Fibroblast of the aortic adventitia (primary cell): ENCODE measurements around the gene AHSA1. TPM values are rescaled to one million over a fixed set of nuclear protein-coding genes. Genes with fewer than 3 reads are reported as not detected.

Source experiments
- DNase-seq: peaks from one replicate; pipeline ENCODE4 v3.0.0-alpha.2; 2010; ENCODE audit warnings: low read depth
- H3K4me3 ChIP-seq: 2 replicates; pipeline ENCODE4 v1.5.1; 2011; ENCODE audit warnings: low read depth, mild to moderate bottlenecking, control low read depth, low read length, moderate library complexity
- CTCF ChIP-seq: IDR thresholded peaks from 2 replicates; pipeline ENCODE4 v1.5.1; 2011; ENCODE audit warnings: mild to moderate bottlenecking, low read length, control low read depth, inconsistent platforms; ENCODE audit not compliant: insufficient read depth
- total RNA-seq: library from RNA; depleted of rRNA; stranded (reverse); fragments of >200 nt; gene quantifications from 2 replicates; pipeline ENCODE4 v1.2.3, GENCODE V29; 2012; ENCODE audit warnings: low replicate concordance

The AHSA1 gene
- total RNA-seq, 1 donor, result 68.2 TPM

GRCh38 chr14:77426396-77426795, 31.5 kb upstream of the AHSA1 start:
- TF ChIP-seq CTCF, result no peak
- DNase-seq, result no peak
- no peak overlapping the region for H3K4me3 ChIP-seq

GRCh38 chr14:77436042-77436441, 21.9 kb upstream of the AHSA1 start:
- no peak overlapping the region for H3K4me3 ChIP-seq
- TF ChIP-seq CTCF, result no peak
- DNase-seq, result no peak

GRCh38 chr14:77438596-77438995, 19.3 kb upstream of the AHSA1 start:
- TF ChIP-seq CTCF, result no peak
- no peak overlapping the region for H3K4me3 ChIP-seq
- no peak for DNase-seq

GRCh38 chr14:77439861-77440260, 18.0 kb upstream of the AHSA1 start:
- no peak for DNase-seq

GRCh38 chr14:77442196-77442595, 15.7 kb upstream of the AHSA1 start:
- TF ChIP-seq CTCF, result no peak
- no peak for DNase-seq
- no peak overlapping the region for H3K4me3 ChIP-seq

More at GRCh38 chr14:77439861-77440260, 18.0 kb upstream of the AHSA1 start:
- no peak overlapping the region for H3K4me3 ChIP-seq
- no peak for TF ChIP-seq CTCF

- H3K4me3 ChIP-seq, result peak overlapping the region; percentile 97
- no peak for TF ChIP-seq CTCF
- no peak for DNase-seq
These were observed 1.8 kb upstream of the AHSA1 start for GRCh38 chr14:77455966-77456640.

- H3K4me3 ChIP-seq, result peak overlapping the region; percentile 97
- TF ChIP-seq CTCF, result no peak
- no peak for DNase-seq
These were observed 775 bp upstream of the AHSA1 start for GRCh38 chr14:77457115-77457521.
